ENCODE data around the gene AMPH.
"Not testable (repeated sequence)": the region's sequence is repeated elsewhere in the genome, so short reads cannot be mapped to it uniquely, and the experiment has no call there.

AMPH gene

DNA sequence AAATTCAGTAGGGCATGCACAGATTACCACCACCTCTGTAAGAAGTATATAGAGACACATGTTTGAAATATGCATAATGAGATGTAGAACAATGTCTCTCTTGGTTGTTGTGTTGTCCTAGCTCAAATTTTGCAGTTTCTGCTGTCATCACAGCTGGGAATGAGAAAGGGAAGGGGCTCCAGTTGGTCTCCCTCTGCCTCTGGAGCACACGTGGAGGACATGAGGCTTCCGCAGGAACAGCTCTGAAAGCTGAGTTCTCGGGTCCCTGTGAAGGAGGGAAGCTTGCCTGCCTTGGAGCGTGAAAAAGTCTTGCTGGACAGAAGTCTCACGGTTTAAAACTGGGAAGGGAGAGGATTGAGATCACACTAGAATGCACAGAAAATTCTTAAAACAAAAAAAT is 289.0 kb downstream of the AMPH start:
- not testable (repeated sequence) for H3K27me3 ChIP-seq (ENCODE audit: insufficient read depth, low read length, poor library complexity); H3K56ac ChIP-seq (ENCODE audit: low read length); H4K8ac ChIP-seq (ENCODE audit: low read depth, low read length); H3K23ac ChIP-seq (ENCODE audit: low read length); H2AK5ac ChIP-seq (ENCODE audit: low read length); H3K4me2 ChIP-seq (ENCODE audit: low read length); H3K18ac ChIP-seq (ENCODE audit: low read length); H3K4me3 ChIP-seq (ENCODE audit: low read length); H3K9ac ChIP-seq (ENCODE audit: low read length); H3K27ac ChIP-seq (ENCODE audit: low read depth, low read length); H3K4me1 ChIP-seq (ENCODE audit: control insufficient read depth, low read depth, low read length); H2BK120ac ChIP-seq (ENCODE audit: low read depth, low read length); H3K4ac ChIP-seq (ENCODE audit: low read depth, low read length); H3K79me1 ChIP-seq (ENCODE audit: low read length); H2BK15ac ChIP-seq (replicated peaks; ENCODE audit: low read depth); DNase-seq; H3K79me2 ChIP-seq (ENCODE audit: control insufficient read depth, insufficient read depth, low read length); H4K5ac ChIP-seq (ENCODE audit: low read length); H2BK5ac ChIP-seq (ENCODE audit: low read length); H3K36me3 ChIP-seq (ENCODE audit: control insufficient read depth, insufficient read depth, low read length)
- WGBS (ENCODE audit: extremely low coverage, insufficient coverage, low lambda C conversion rate), result no CpG with 5 or more reads among the region's 5 CpGs

DNA sequence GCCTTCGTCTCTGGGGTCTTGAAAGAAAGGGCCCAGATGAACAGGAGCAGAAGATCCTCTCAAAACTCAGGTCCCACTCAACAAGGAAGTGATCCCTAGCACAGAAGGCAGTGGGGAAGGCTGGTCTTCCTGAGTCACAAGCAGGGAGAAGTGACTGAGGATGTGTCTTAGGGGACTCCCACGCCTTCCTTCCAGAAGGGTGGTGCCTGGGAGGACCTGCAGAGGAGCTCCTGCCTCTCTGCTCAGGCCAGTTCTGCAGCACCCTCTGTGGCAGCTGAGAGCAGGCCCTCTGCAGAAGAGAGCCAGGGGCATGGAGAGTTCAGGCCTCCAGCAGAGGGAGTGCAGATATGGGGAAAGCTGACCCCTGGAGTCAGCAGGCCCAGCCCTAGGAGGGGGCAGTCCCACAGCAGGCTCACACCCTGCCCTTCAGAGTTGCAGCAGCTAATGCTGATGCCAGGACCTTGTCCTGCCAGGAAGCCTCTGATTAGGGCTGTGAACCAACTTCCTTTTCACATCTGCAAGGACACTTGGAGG is 289.9 kb downstream of the AMPH start:
- H3K56ac ChIP-seq (ENCODE audit: low read length); H3K4me1 ChIP-seq (ENCODE audit: control insufficient read depth, low read depth, low read length); H2AK5ac ChIP-seq (ENCODE audit: low read length); H2BK15ac ChIP-seq (replicated peaks; ENCODE audit: low read depth); H3K79me1 ChIP-seq (ENCODE audit: low read length); H3K23ac ChIP-seq (ENCODE audit: low read length); H2BK120ac ChIP-seq (ENCODE audit: low read depth, low read length); H3K4ac ChIP-seq (ENCODE audit: low read depth, low read length); H3K27me3 ChIP-seq (ENCODE audit: insufficient read depth, low read length, poor library complexity); H3K4me3 ChIP-seq (ENCODE audit: low read length); H3K9ac ChIP-seq (ENCODE audit: low read length); H4K8ac ChIP-seq (ENCODE audit: low read depth, low read length); H3K36me3 ChIP-seq (ENCODE audit: control insufficient read depth, insufficient read depth, low read length); H3K79me2 ChIP-seq (ENCODE audit: control insufficient read depth, insufficient read depth, low read length); H3K4me2 ChIP-seq (ENCODE audit: low read length); H3K18ac ChIP-seq (ENCODE audit: low read length); H4K5ac ChIP-seq (ENCODE audit: low read length); H3K27ac ChIP-seq (ENCODE audit: low read depth, low read length): not testable (repeated sequence)
- peak overlapping the region; percentile 14 for H2BK5ac ChIP-seq (ENCODE audit: low read length)
- no CpG with 5 or more reads among the region's 2 CpGs for WGBS (ENCODE audit: extremely low coverage, insufficient coverage, low lambda C conversion rate)
- DNase-seq, result peak; percentile 92

DNA sequence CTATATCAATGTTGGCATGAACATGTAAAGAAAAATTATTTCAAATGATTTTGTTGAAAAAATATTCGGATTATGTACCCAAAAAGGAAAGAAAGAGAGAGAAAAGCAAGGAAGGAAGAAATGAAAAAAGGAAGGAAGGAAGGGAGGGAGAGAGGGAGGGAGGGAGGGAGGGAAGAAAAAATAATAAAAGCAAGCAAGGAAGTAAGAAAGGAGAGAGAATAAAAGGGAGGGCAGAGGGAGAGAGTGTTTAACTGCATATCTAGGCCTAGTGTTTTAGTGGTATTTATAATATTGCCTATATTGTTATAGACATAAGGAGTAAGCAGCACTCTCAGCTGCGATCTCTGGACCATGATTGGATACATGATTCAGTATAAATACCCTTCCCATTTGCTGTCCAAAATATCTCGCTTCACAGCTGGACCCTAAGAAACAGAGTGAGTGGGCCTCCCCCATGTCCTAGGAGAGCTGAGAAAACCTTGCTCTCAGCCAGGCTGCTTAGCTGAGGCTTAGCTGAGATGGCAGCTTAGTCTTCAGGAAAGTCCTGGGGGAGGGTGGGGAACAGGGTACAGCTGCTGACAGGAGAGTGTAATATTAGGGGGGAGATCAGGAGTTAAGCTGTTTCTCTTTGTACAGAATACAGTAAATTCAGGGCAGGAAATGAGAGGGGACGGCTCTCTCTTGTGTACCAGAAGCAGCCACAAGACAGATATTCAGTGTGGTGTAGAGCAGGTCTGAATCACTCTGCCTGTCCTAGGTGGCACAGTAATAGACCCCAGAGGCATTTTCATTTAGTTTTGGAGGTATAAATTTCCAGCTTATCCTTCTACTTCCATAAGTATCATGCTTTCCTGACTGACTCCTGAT is 291.0 kb downstream of the AMPH start:
- H3K4me2 ChIP-seq (ENCODE audit: low read length), result no peak overlapping the region
- no peak overlapping the region for H3K27ac ChIP-seq (ENCODE audit: low read depth, low read length)
- WGBS (ENCODE audit: extremely low coverage, insufficient coverage, low lambda C conversion rate), result 100% methylated on average over 1 of the region's 4 CpGs
- no peak overlapping the region for H2BK15ac ChIP-seq (replicated peaks; ENCODE audit: low read depth)
- H2BK120ac ChIP-seq (ENCODE audit: low read depth, low read length), result no peak overlapping the region
- no peak overlapping the region for H3K23ac ChIP-seq (ENCODE audit: low read length)
- DNase-seq, result no peak
- H2AK5ac ChIP-seq (ENCODE audit: low read length), result no peak overlapping the region
- H3K4me3 ChIP-seq (ENCODE audit: low read length), result no peak overlapping the region
- H4K8ac ChIP-seq (ENCODE audit: low read depth, low read length), result no peak overlapping the region
- no peak overlapping the region for H3K56ac ChIP-seq (ENCODE audit: low read length)
- no peaks in the 10 kb centered on the region for H3K4me1 ChIP-seq (ENCODE audit: control insufficient read depth, low read depth, low read length)
- no peak overlapping the region for H2BK5ac ChIP-seq (ENCODE audit: low read length)
- H3K18ac ChIP-seq (ENCODE audit: low read length), result no peak overlapping the region
- H3K9ac ChIP-seq (ENCODE audit: low read length), result no peak overlapping the region
- H3K79me1 ChIP-seq (ENCODE audit: low read length), result no peaks in the 10 kb centered on the region
- no peaks in the 10 kb centered on the region for H3K79me2 ChIP-seq (ENCODE audit: control insufficient read depth, insufficient read depth, low read length)
- H3K36me3 ChIP-seq (ENCODE audit: control insufficient read depth, insufficient read depth, low read length), result no peaks in the 10 kb centered on the region
- H3K27me3 ChIP-seq (ENCODE audit: insufficient read depth, low read length, poor library complexity), result no peaks in the 10 kb centered on the region
- no peak overlapping the region for H3K4ac ChIP-seq (ENCODE audit: low read depth, low read length)
- H4K5ac ChIP-seq (ENCODE audit: low read length), result no peak overlapping the region

DNA sequence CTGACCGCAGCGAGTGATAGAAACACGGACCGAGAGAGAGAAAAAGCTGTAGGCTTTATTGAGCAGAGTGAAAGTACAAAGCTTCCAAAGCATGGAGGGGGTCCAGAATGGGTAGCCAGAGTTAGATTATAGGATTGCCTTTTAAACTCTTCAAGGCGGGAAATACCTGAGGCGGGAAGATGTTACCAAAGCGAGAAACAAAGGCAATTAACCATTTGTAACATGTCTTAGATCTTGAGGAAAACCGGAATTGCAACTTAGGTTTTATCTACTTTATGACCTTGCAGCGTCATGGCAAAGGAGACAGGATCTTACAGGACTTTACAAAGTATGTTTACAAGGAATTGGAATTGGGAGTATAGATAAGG is 295.0 kb downstream of the AMPH start:
- no CpG with 5 or more reads among the region's 9 CpGs for WGBS (ENCODE audit: extremely low coverage, insufficient coverage, low lambda C conversion rate)
- H3K4me3 ChIP-seq (ENCODE audit: low read length); H3K18ac ChIP-seq (ENCODE audit: low read length); H3K79me1 ChIP-seq (ENCODE audit: low read length); H3K27me3 ChIP-seq (ENCODE audit: insufficient read depth, low read length, poor library complexity); H4K8ac ChIP-seq (ENCODE audit: low read depth, low read length); H3K36me3 ChIP-seq (ENCODE audit: control insufficient read depth, insufficient read depth, low read length); H2BK120ac ChIP-seq (ENCODE audit: low read depth, low read length); H3K23ac ChIP-seq (ENCODE audit: low read length); H4K5ac ChIP-seq (ENCODE audit: low read length); H3K4ac ChIP-seq (ENCODE audit: low read depth, low read length); H2AK5ac ChIP-seq (ENCODE audit: low read length); H3K4me2 ChIP-seq (ENCODE audit: low read length); H3K79me2 ChIP-seq (ENCODE audit: control insufficient read depth, insufficient read depth, low read length); H3K4me1 ChIP-seq (ENCODE audit: control insufficient read depth, low read depth, low read length); H2BK15ac ChIP-seq (replicated peaks; ENCODE audit: low read depth): not testable (repeated sequence)
- peak overlapping the region; percentile 75 for H3K56ac ChIP-seq (ENCODE audit: low read length)
- peak overlapping the region; percentile 45 for H3K9ac ChIP-seq (ENCODE audit: low read length)
- DNase-seq, result peak; percentile 72
- H2BK5ac ChIP-seq (ENCODE audit: low read length), result peak overlapping the region; percentile 69
- peak overlapping the region; percentile 46 for H3K27ac ChIP-seq (ENCODE audit: low read depth, low read length)

DNA sequence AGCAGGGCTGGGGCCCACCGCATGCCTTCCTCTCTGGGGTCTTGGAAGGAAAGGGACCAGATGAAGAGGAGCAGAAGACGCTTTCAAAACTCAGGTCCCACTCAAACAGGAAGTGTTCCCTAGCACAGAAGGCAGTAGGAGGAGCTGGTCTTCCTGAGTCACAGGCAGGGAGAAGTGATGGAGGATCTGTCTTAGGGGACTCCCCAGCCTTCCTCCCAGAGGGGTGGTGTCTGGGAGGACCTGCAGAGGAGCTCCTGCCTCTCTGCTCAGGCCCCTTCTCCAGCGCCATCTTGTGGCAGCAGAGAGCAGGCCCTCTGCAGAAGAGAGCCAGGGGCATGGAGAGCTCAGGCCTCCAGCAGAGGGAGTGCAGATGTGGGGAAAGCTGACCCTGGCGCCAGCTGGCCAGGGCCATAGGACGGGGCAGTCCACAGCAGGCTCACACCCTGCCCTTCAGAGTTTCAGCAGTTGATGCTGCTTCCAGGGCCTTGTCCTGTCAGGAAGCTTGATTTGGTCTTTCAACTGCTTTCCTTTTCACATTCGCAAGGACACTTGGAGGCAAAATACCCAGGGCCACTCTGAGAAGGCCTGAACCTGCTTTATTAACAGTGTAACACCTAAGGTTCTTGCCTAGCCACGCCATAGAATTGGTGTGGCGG is 295.6 kb downstream of the AMPH start:
- Histone ChIP-seq H3K4me3 (ENCODE audit: low read length) (no peak overlapping the region), H3K56ac (ENCODE audit: low read length) (peak overlapping the region; percentile 75), H2BK15ac (replicated peaks; ENCODE audit: low read depth) (no peak overlapping the region), H3K23ac (ENCODE audit: low read length) (no peak overlapping the region), H3K27me3 (ENCODE audit: insufficient read depth, low read length, poor library complexity) (no peaks in the 10 kb centered on the region), H3K27ac (ENCODE audit: low read depth, low read length) (peak overlapping the region; percentile 46), H2AK5ac (ENCODE audit: low read length) (no peak overlapping the region), H3K36me3 (ENCODE audit: control insufficient read depth, insufficient read depth, low read length) (no peaks in the 10 kb centered on the region), H2BK120ac (ENCODE audit: low read depth, low read length) (no peak overlapping the region), H3K18ac (ENCODE audit: low read length) (no peak overlapping the region), H2BK5ac (ENCODE audit: low read length) (peak overlapping the region; percentile 69), H3K9ac (ENCODE audit: low read length) (peak overlapping the region; percentile 45), H3K79me2 (ENCODE audit: control insufficient read depth, insufficient read depth, low read length) (no peaks in the 10 kb centered on the region), H3K4me1 (ENCODE audit: control insufficient read depth, low read depth, low read length) (peaks cover 6% of the 10 kb centered on the region), H3K79me1 (ENCODE audit: low read length) (no peaks in the 10 kb centered on the region), H4K5ac (ENCODE audit: low read length) (no peak overlapping the region), H4K8ac (ENCODE audit: low read depth, low read length) (no peak overlapping the region), H3K4ac (ENCODE audit: low read depth, low read length) (no peak overlapping the region), H3K4me2 (ENCODE audit: low read length) (no peak overlapping the region)
- WGBS (ENCODE audit: extremely low coverage, insufficient coverage, low lambda C conversion rate), result no CpG with 5 or more reads among the region's 8 CpGs
- peak; percentile 98 for DNase-seq

Data from mesendoderm (in vitro differentiated cells).